Epithelial cell of proximal tubule (primary cell): ENCODE results near the gene CABP1. TPM values are rescaled to one million over a fixed set of nuclear protein-coding genes. Genes with fewer than 3 reads are reported as not detected.
"Not testable (repeated sequence)": the region's sequence is repeated elsewhere in the genome, so short reads cannot be mapped to it uniquely, and the experiment has no call there.

Source experiments
- DNase-seq: peaks from one replicate; pipeline ENCODE4 v3.0.0-alpha.2; 2011; ENCODE audit warnings: low read depth
- H3K4me3 ChIP-seq: 2 replicates; pipeline ENCODE4 v1.5.1; 2011; ENCODE audit warnings: low read depth, mild to moderate bottlenecking, low read length
- CTCF ChIP-seq: conservative IDR thresholded peaks from 2 replicates; pipeline ENCODE4 v1.5.1; 2012; ENCODE audit warnings: low read depth, mild to moderate bottlenecking, low read length
- total RNA-seq: library from RNA; depleted of rRNA; stranded (reverse); fragments of >200 nt; gene quantifications from 2 replicates; pipeline ENCODE4 v1.2.3, GENCODE V29; 2015

CABP1 gene
- total RNA-seq, 1 donor from 2014 or later: 1.1 TPM

- DNase-seq: no peak
- H3K4me3 ChIP-seq: no peak overlapping the region
- TF ChIP-seq CTCF: no peak
Observed at GRCh38 chr12:120599672-120600552, 40.5 kb upstream of the CABP1 start.

- DNase-seq, H3K4me3 ChIP-seq: not testable (repeated sequence)
Observed at GRCh38 chr12:120602416-120602815, 38.0 kb upstream of the CABP1 start.

- no peak overlapping the region for H3K4me3 ChIP-seq
- no peak for TF ChIP-seq CTCF
- no peak for DNase-seq
Observed at GRCh38 chr12:120610560-120610959, 29.9 kb upstream of the CABP1 start.

- DNase-seq, H3K4me3 ChIP-seq: not testable (repeated sequence)
Observed at GRCh38 chr12:120611534-120611933, 28.9 kb upstream of the CABP1 start.

- DNase-seq: no peak
- no peak overlapping the region for H3K4me3 ChIP-seq
- TF ChIP-seq CTCF: no peak
Observed at GRCh38 chr12:120614848-120615247, 25.6 kb upstream of the CABP1 start.

GRCh38 chr12:120617193-120617592 lies 23.2 kb upstream of the CABP1 start:
- H3K4me3 ChIP-seq, DNase-seq: not testable (repeated sequence)

- not testable (repeated sequence) for H3K4me3 ChIP-seq, DNase-seq
Observed at GRCh38 chr12:120617767-120618166, 22.7 kb upstream of the CABP1 start.

- DNase-seq: no peak
- TF ChIP-seq CTCF: no peak
- no peak overlapping the region for H3K4me3 ChIP-seq
Observed at GRCh38 chr12:120618954-120619615, 21.3 kb upstream of the CABP1 start.

- no peak for TF ChIP-seq CTCF
Observed at GRCh38 chr12:120620624-120621023, 19.8 kb upstream of the CABP1 start.

More at GRCh38 chr12:120620624-120621023, 19.8 kb upstream of the CABP1 start:
- no peak overlapping the region for H3K4me3 ChIP-seq
- DNase-seq: no peak
